Left lung (tissue), 10 donors: ENCODE data around the gene DCLRE1B. TPM values are rescaled to one million over a fixed set of nuclear protein-coding genes. Genes with fewer than 3 reads are reported as not detected.

Experiments
- ATAC-seq: fragments of 200-7000 bp; cut with Tn5 transposase; one replicate; pipeline ENCODE4 v1.9.1; 2020; ENCODE audit warnings: moderate library complexity
- DNase-seq, 4 donors: peaks; one replicate each; pipeline ENCODE4 v3.0.0-alpha.2; 2013 to 2020
- H3K27ac ChIP-seq, 2 donors: fragments of 200-600 bp; sonication (generic) in 1 of 2; one replicate each; pipeline versions ENCODE4 v1.5.0 to v1.8.0; 2020 to 2021
- H3K27me3 ChIP-seq, 2 donors: fragments of 200-600 bp; sonication (generic) in 1 of 2; one replicate each; pipeline versions ENCODE4 v1.5.0 to v1.8.0; 2020 to 2021
- H3K36me3 ChIP-seq, 2 donors: fragments of 200-600 bp; sonication (generic) in 1 of 2; one replicate each; pipeline versions ENCODE4 v1.5.0 to v1.8.0; 2020 to 2021
- H3K4me1 ChIP-seq, 2 donors: fragments of 200-600 bp; one replicate each; pipeline ENCODE4 v1.8.0; 2021
- H3K4me3 ChIP-seq, 2 donors: fragments of 200-600 bp; sonication (generic) in 1 of 2; one replicate each; pipeline versions ENCODE4 v1.5.0 to v1.8.0; 2020 to 2021; ENCODE audit warnings: mild to moderate bottlenecking in 1 of 2
- H3K9me3 ChIP-seq, 2 donors: fragments of 200-600 bp; sonication (generic) in 1 of 2; one replicate each; pipeline versions ENCODE4 v1.5.0 to v1.8.0; 2020 to 2021
- CTCF ChIP-seq, 2 donors: fragments of 200-600 bp; sonication (generic) in 1 of 2; IDR thresholded peaks; one replicate each; pipeline versions ENCODE4 v1.5.0 to v1.8.0; 2021; ENCODE audit warnings: antibody characterized with exemption in 2 of 2
- intact Hi-C, 2 donors: fragments of 100-400 bp; cut with DNase I; formaldehyde crosslinking; loops; one replicate each; pipeline versions ENCODE4 v1.11.2 to v1.14.2; 2022
- polyA plus RNA-seq, 6 donors: library from polyadenylated mRNA; unstranded; fragments of 120-200 nt; gene quantifications; one replicate each; pipeline ENCODE4 v1.2.1, GENCODE V29; 2013; ENCODE audit not compliant: insufficient read length in 6 of 6
- total RNA-seq, 2 donors: library from RNA; stranded (reverse); fragmentation: NEBNext Ultra II Directional; extraction: Animal tissue kit (Norgen Biotek cat#: 25700); gene quantifications; one replicate each; pipeline ENCODE4 v1.2.1, GENCODE V29; 2021
- donor health status: DM: no; HTN: yes; CAD: no.
- donor health status: DM: no; HTN: no; CAD: no.

The DCLRE1B gene
- total and polyA plus RNA-seq, 8 donors = 7.3 to 11.9 (median 9.8) TPM

GRCh38 chr1:113858418-113858817, 46.7 kb upstream of the DCLRE1B start:
- Histone ChIP-seq H3K27ac (peak overlapping the region in 1 of 2 donors; percentile 55), H3K4me1 (peaks cover 0 to 50% of the 10 kb centered on the region in 2 donors), H3K9me3 (no peaks in the 10 kb centered on the region), H3K27me3 (no peaks in the 10 kb centered on the region), H3K4me3 (no peak overlapping the region), H3K36me3 (no peaks in the 10 kb centered on the region)
- intact Hi-C loops = no loop called here
- ATAC-seq = no peak
- DNase-seq = no peak
- no peak for TF ChIP-seq CTCF (IDR thresholded peaks at IDR 0.05)

- no peaks in the 10 kb centered on the region for H3K27me3 ChIP-seq
- H3K4me3 ChIP-seq = no peak overlapping the region
- H3K27ac ChIP-seq = peak overlapping the region in 1 of 2 donors; percentile 75
- DNase-seq (no peak), ATAC-seq (no peak)
- no peaks in the 10 kb centered on the region for H3K9me3 ChIP-seq
- H3K4me1 ChIP-seq = peaks cover 0 to 50% of the 10 kb centered on the region in 2 donors
- no peak for TF ChIP-seq CTCF (IDR thresholded peaks at IDR 0.05)
- intact Hi-C loops = no loop called here
- H3K36me3 ChIP-seq = no peaks in the 10 kb centered on the region
These were observed 46.1 kb upstream of the DCLRE1B start for GRCh38 chr1:113858982-113859381.

GRCh38 chr1:113859478-113860175, 45.5 kb upstream of the DCLRE1B start:
- intact Hi-C loops = no loop called here
- H3K27ac ChIP-seq = peak overlapping the region in 1 of 2 donors; percentile 75

GRCh38 chr1:113860891-113861290, 44.2 kb upstream of the DCLRE1B start:
- intact Hi-C loops = no loop called here
- Histone ChIP-seq H3K27ac (peak overlapping the region in 1 of 2 donors; percentile 1), H3K4me3 (no peak overlapping the region), H3K27me3 (no peaks in the 10 kb centered on the region), H3K9me3 (no peaks in the 10 kb centered on the region), H3K4me1 (peaks cover 0 to 49% of the 10 kb centered on the region in 2 donors), H3K36me3 (no peaks in the 10 kb centered on the region)
- no peak for ATAC-seq
- DNase-seq = no peak
- TF ChIP-seq CTCF (IDR thresholded peaks at IDR 0.05) = no peak

More at GRCh38 chr1:113859478-113860175, 45.5 kb upstream of the DCLRE1B start:
- H3K4me3 ChIP-seq = no peak overlapping the region
- no peak for DNase-seq
- no peak for TF ChIP-seq CTCF (IDR thresholded peaks at IDR 0.05)
- H3K27me3 ChIP-seq = no peaks in the 10 kb centered on the region
- H3K9me3 ChIP-seq = no peaks in the 10 kb centered on the region
- H3K4me1 ChIP-seq = peaks cover 0 to 50% of the 10 kb centered on the region in 2 donors
- ATAC-seq = peak; percentile 57
- H3K36me3 ChIP-seq = no peaks in the 10 kb centered on the region

GRCh38 chr1:113861641-113862040, 43.5 kb upstream of the DCLRE1B start:
- no peak for DNase-seq
- Histone ChIP-seq H3K27ac (peak overlapping the region in 1 of 2 donors; percentile 1), H3K27me3 (no peaks in the 10 kb centered on the region), H3K4me3 (no peak overlapping the region), H3K36me3 (no peaks in the 10 kb centered on the region), H3K9me3 (no peaks in the 10 kb centered on the region), H3K4me1 (peaks cover 0 to 41% of the 10 kb centered on the region in 2 donors)
- intact Hi-C loops = no loop called here
- TF ChIP-seq CTCF (IDR thresholded peaks at IDR 0.05) = no peak
- no peak for ATAC-seq
